GM18520 (cell line): ENCODE measurements around the gene ANAPC16.
"Not testable (repeated sequence)": the region's sequence is repeated elsewhere in the genome, so short reads cannot be mapped to it uniquely, and the experiment has no call there.

Source experiments
- ATAC-seq: cut with Tn5 transposase; IDR thresholded peaks from one replicate; pipeline ENCODE4 v1.9.1; 2021; ENCODE audit not compliant: unreplicated experiment

The ANAPC16 gene

GRCh38 chr10:72261784-72262404 lies 46.1 kb downstream of the ANAPC16 start:
- peak; percentile 11 for ATAC-seq

- ATAC-seq: no peak
Observed at GRCh38 chr10:72263613-72264241, 47.9 kb downstream of the ANAPC16 start.

GRCh38 chr10:72264536-72264935 lies 48.7 kb downstream of the ANAPC16 start:
- ATAC-seq: no peak

- ATAC-seq: no peak
Observed at GRCh38 chr10:72265508-72265907, 49.7 kb downstream of the ANAPC16 start.

- ATAC-seq: no peak
Observed at GRCh38 chr10:72265990-72266865, 50.4 kb downstream of the ANAPC16 start.

- ATAC-seq: no peak
Observed at GRCh38 chr10:72267381-72267780, 51.6 kb downstream of the ANAPC16 start.

- no peak for ATAC-seq
Observed at GRCh38 chr10:72267819-72268399, 52.1 kb downstream of the ANAPC16 start.

- ATAC-seq: not testable (repeated sequence)
Observed at GRCh38 chr10:72268475-72269200, 52.8 kb downstream of the ANAPC16 start.

- ATAC-seq: no peak
Observed at GRCh38 chr10:72270607-72271281, 54.9 kb downstream of the ANAPC16 start.

- no peak for ATAC-seq
Observed at GRCh38 chr10:72272689-72273409, 57.0 kb downstream of the ANAPC16 start.

GRCh38 chr10:72273410-72274212 lies 57.8 kb downstream of the ANAPC16 start, which contains the start of gene DDIT4:
Gene DDIT4, plus strand, starts transcription at chr10:72273924. Its CDS starts 293 bp downstream, at chr10:72274217.
- ATAC-seq: peak; percentile 75

GRCh38 chr10:72274213-72274729 lies 58.5 kb downstream of the ANAPC16 start:
- no peak for ATAC-seq

GRCh38 chr10:72274730-72275350 lies 59.0 kb downstream of the ANAPC16 start:
- no peak for ATAC-seq

GRCh38 chr10:72275351-72276012 lies 59.7 kb downstream of the ANAPC16 start:
- no peak for ATAC-seq

GRCh38 chr10:72276013-72276387 lies 60.2 kb downstream of the ANAPC16 start:
- no peak for ATAC-seq

- no peak for ATAC-seq
Observed at GRCh38 chr10:72276421-72277339, 60.9 kb downstream of the ANAPC16 start.
